NAMALWA (cell line): Measurements from ENCODE around the gene CEP162.
"Not testable (repeated sequence)": the region's sequence is repeated elsewhere in the genome, so short reads cannot be mapped to it uniquely, and the experiment has no call there.

Source experiments
- DNase-seq: peaks from one replicate; pipeline ENCODE4 v3.0.0-alpha.2; 2015; ENCODE audit warnings: low spot score

The CEP162 gene

GRCh38 chr6:84227434-84228197 lies at the start of gene CEP162:
Gene CEP162 (minus strand): TSS chr6:84227643. CDS start chr6:84226393, 1,250 bp downstream.
- DNase-seq: peak; percentile 92

GRCh38 chr6:84274856-84275255 lies 47.4 kb upstream of the CEP162 start:
- no peak for DNase-seq

GRCh38 chr6:84273048-84273809 lies 45.8 kb upstream of the CEP162 start:
- no peak for DNase-seq

GRCh38 chr6:84272298-84272697 lies 44.9 kb upstream of the CEP162 start:
- DNase-seq: no peak

- DNase-seq: no peak
Measured at GRCh38 chr6:84271061-84271716, 43.7 kb upstream of the CEP162 start.

- DNase-seq: no peak
Measured at GRCh38 chr6:84269947-84270733, 42.7 kb upstream of the CEP162 start.

- no peak for DNase-seq
Measured at GRCh38 chr6:84268781-84269180, 41.3 kb upstream of the CEP162 start.

GRCh38 chr6:84263557-84263956 lies 36.1 kb upstream of the CEP162 start:
- DNase-seq: no peak

- no peak for DNase-seq
Measured at GRCh38 chr6:84260926-84261325, 33.5 kb upstream of the CEP162 start.

- DNase-seq: no peak
Measured at GRCh38 chr6:84260196-84260595, 32.8 kb upstream of the CEP162 start.

GRCh38 chr6:84258866-84259265 lies 31.4 kb upstream of the CEP162 start:
- no peak for DNase-seq

GRCh38 chr6:84258268-84258667 lies 30.8 kb upstream of the CEP162 start:
- DNase-seq: no peak

GRCh38 chr6:84255641-84256040 lies 28.2 kb upstream of the CEP162 start:
- no peak for DNase-seq

- no peak for DNase-seq
Measured at GRCh38 chr6:84253380-84253779, 25.9 kb upstream of the CEP162 start.

GRCh38 chr6:84251891-84252539 lies 24.6 kb upstream of the CEP162 start:
- no peak for DNase-seq

- no peak for DNase-seq
Measured at GRCh38 chr6:84249724-84250123, 22.3 kb upstream of the CEP162 start.

GRCh38 chr6:84244416-84245081 lies 17.1 kb upstream of the CEP162 start:
- DNase-seq: not testable (repeated sequence)

- DNase-seq: no peak
Measured at GRCh38 chr6:84243240-84243639, 15.8 kb upstream of the CEP162 start.

- no peak for DNase-seq
Measured at GRCh38 chr6:84242265-84242664, 14.8 kb upstream of the CEP162 start.

GRCh38 chr6:84228198-84228543 lies 728 bp upstream of the CEP162 start:
- no peak for DNase-seq

- DNase-seq: no peak
Measured at GRCh38 chr6:84227044-84227433, 404 bp downstream of the CEP162 start.
